Epithelial cell of prostate (primary cell): Measurements from ENCODE around the gene GLRX.
A peak's percentile ranks its signal among the peaks of the same experiment; 100 is the strongest.

Source experiments
- DNase-seq: peaks from one replicate; pipeline ENCODE4 v3.0.0-alpha.2; 2011; ENCODE audit warnings: low read depth, low spot score
- H3K27ac ChIP-seq: fragments of 450-650 bp; 2 replicates; pipeline ENCODE4 v1.5.1; 2017; ENCODE audit warnings: mild to moderate bottlenecking

The GLRX gene

GRCh38 chr5:95788493-95788892 lies 34.0 kb downstream of the GLRX start:
- no peak for DNase-seq
- no peak overlapping the region for H3K27ac ChIP-seq

DNA sequence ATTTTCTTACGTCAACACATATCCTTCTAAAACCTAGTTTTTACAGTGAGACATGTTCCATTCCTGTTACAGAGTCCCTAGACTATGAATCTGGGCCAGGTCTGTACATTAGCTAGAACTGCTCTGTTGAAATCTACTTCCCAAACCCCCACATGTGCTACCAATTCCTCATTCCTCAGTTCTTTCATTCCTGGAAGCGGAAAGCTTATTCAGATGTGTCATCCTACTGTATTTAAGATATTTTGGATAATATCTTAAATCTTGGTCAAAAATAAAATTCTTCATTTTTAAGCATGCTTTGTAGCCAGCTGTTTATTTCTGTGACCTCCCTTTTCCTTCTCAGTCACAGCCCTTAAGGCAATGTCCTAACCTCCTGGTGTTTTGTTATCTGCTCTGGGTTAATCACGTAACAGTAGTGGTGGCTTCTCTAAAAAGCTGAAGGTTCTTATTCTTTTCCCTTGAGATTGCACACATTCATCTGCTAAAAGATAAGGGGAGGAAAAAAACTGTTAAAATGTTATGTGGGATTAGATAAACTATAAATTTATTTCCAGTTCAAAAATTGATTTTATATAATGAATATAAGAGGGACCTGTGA lies 35.6 kb downstream of the GLRX start:
- no peak for DNase-seq
- no peak overlapping the region for H3K27ac ChIP-seq

- no peak overlapping the region for H3K27ac ChIP-seq
- DNase-seq: no peak
Measured at GRCh38 chr5:95784514-95785302, 37.8 kb downstream of the GLRX start.

DNA sequence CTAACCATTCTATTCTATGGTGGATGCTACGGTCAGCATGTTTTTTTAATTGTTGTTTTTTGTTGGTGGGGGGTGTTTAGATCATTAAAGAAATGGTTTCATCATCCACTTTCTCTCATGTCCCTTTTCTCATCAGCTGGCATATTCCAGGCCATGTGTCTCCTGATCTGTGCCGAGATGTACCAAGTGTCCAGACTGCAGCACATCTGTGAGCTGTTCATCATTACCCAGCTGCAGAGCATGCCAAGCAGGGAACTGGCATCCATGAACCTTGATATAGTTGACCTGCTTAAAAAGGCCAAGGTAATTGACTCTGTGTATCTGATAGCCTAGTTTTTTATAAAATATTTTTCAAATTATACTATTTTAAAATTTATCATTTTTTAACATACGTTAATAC lies 38.9 kb downstream of the GLRX start:
- no peak for DNase-seq
- H3K27ac ChIP-seq: no peak overlapping the region

GRCh38 chr5:95782181-95782580 lies 40.3 kb downstream of the GLRX start:
- H3K27ac ChIP-seq: no peak overlapping the region
- DNase-seq: no peak

DNA sequence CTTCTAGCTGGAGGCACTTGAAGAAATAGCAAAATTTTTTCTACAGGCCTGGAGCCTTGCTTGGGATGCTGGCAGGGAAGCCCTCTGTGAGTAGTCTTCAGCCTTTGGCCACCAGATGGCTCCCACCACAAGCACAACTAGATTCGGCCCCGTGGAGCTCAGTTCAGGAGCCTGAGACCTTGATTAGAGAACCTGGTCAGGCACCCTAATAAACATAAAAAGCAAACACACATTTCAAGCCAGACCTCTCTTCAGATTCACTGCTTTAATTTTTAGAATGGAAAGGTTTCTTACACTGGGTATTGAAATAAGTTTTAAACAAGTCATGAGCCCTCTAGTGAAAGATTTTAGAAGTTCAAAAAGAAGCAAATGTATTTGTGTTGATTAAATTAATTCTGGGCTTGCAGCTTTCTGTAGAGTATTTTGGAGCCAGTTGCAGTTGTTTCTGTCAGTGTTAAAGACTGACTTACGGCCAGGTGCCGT lies 41.4 kb downstream of the GLRX start:
- no peak for DNase-seq
- no peak overlapping the region for H3K27ac ChIP-seq

DNA sequence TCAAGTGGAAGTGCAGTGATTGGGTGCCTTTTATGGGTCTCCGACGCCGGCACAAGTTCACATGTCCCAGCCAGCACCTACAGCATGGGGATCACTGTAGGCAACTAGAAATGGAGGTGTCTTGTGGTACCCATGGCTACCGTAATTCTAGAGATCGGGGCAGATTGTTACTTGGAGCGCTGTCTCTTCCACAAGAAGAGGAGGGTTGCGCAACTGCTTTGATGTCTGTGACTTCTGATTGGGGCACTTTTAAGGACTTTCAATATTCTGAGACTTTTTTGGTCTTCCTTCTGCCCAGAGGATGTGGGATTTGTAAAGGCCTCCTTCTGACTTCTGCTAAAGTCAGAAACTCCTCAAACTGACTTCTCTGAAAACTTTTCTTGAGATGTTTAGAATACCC lies 41.9 kb downstream of the GLRX start:
- H3K27ac ChIP-seq: no peak overlapping the region
- DNase-seq: no peak

DNA sequence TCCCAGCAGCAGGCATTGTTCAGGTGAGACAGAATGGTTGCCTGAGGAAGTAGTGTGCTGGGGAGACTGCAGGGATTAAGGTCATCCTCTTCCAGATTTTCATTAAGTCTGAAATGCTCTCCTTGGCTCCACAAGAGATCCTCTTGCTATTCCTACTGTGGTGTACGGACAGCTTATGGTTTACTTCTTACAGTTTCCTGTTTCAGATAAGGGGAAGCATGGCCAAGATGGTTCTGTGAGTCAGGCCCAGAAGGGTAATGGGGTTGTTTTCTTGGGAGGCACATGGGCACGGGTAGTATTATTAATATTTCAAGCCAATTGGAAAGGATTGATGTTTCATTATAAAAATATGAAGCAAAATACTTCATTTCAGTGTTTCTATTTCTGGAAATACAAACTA lies 42.9 kb downstream of the GLRX start:
- DNase-seq: no peak
- H3K27ac ChIP-seq: no peak overlapping the region

- DNase-seq: no peak
- no peak overlapping the region for H3K27ac ChIP-seq
Measured at GRCh38 chr5:95778713-95779436, 43.7 kb downstream of the GLRX start.

DNA sequence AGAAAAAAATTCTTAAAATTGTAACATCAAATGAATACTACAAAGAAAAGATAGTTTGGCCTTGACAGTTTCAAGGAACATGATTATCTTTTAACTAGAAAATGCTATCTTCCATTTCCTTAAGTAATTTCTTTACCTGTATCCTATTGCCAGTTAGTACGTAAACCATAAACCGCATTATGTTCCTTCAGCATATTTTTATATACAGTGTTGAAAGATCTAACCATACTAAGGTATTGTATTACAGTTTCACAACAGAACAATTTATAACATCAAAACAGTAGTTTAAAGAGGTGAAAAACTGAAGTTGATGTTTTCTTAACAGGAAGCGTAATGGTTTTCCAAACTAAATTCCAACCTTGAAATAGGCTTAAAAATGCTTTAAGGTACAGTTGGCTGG lies 45.1 kb downstream of the GLRX start:
- no peak for DNase-seq
- H3K27ac ChIP-seq: no peak overlapping the region

DNA sequence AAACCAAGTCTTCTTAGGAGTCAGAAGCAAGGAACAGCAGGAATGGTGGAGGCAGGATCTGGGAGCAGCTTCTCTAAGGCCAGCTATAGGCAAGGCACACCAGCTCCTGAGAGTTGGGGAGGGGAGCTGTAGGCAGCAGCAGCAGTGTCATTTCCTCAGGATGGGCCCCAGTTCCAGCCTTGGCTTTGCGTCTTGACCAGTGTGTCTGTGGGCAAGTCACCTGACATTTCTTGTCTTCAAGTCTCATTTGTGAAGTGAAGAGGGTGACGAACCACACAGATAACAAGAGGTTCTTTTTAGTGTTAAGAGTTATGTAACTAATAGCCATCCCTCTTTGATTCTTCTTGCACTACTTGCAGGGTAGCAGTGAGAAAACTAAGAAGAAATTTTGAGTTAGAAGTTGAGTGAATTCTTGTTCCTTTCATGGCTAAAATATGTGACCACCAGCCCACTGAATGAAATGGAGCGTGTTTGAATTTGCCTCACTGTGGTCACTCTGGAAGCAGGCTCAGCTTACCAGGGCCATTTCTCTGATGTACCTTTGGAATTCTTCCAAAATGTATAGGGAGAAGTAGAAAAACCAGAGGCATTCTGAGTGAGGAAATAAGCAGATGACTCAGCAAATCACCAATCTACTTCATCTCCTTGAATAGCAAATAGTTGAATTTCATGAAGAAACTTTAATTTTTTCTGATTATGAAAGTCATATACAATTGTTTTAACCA lies 49.0 kb downstream of the GLRX start:
- no peak overlapping the region for H3K27ac ChIP-seq

GRCh38 chr5:95771892-95772291 lies 50.6 kb downstream of the GLRX start:
- no peak overlapping the region for H3K27ac ChIP-seq
- no peak for DNase-seq

More for the DNA sequence above, 49.0 kb downstream of the GLRX start:
- DNase-seq: no peak

DNA sequence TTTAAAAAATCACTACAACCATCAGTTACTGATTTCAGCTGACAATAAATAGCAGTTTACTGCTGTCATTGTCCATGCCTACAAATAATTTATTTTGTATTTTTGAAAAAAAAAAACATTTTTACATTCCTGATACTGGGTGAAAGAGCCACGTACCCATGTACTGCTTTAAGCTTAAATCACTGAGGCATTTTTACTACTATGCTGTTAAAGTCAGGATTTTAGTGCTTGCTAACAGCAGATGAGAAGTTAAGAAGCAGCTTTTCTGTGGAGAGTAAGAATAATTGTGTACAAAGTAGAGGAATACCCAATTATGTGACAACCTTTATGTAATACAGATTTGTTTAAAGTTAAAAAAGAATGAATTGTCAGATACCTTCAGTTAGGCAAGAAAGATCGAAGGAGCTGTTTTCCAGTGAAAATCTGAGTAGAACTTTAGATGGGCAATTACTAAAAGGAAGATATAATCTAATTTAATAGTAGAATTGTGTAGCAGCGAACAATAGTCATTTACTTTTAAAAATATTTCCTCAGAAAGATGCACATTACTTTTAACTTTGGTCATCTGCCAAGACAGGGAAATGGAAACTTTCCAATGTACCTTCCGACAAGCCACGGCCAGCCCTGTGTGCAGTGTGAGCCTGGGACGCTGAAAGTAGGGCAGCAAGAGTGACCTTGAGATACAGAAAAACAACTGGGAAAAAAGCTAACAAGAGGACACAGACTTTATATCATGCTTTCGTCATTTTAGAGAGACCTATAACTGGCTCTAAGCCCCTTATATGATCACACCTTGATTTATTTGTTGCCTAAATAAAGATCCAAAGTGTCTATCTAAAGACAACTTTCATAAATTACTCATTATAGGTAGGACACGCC lies 51.5 kb downstream of the GLRX start:
- H3K27ac ChIP-seq: peak overlapping the region; percentile 14
- no peak for DNase-seq

DNA sequence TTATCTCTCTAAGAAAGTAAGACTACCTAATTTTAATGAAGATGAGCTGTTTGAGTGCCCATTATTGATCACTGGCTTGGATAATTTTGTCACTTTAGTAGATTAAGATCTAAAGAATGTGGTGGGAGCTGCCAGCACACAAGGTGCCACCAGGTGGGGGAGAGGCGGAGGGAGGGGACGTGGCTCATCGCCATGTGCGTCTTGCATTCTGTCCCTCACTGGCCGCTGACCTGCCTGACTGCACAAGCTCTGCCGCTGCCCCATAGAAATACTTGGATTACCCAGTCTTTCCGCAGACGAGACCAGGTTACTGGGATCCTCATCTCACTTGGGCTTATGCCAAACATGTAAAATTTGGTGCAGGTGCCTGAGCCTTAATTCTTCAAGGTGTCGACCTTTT lies 53.8 kb downstream of the GLRX start:
- no peak for DNase-seq
- H3K27ac ChIP-seq: no peak overlapping the region

GRCh38 chr5:95763941-95764340 lies 58.6 kb downstream of the GLRX start:
- no peak for DNase-seq
- no peak overlapping the region for H3K27ac ChIP-seq
